ENCODE data around the gene GMEB2. TPM values are rescaled to one million over a fixed set of nuclear protein-coding genes. Genes with fewer than 3 reads are reported as not detected.
A peak's percentile ranks its signal among the peaks of the same experiment; 100 is the strongest.

The GMEB2 gene
- total and polyA plus RNA-seq, 7 experiments from 2014 or later, result 11.0 to 30.2 (median 21.9) TPM

- POLR2A ChIA-PET, result interaction anchor here (0.9 to 1.1 kb wide), 4 partner anchors 35 to 67 kb away, joined by 3 to 4 read pairs (median 3); partner anchors contain the start of genes PPDPF and PTK6
- DNase-seq (peak in 7 of 9 donors; percentile 34 to 73 (median 64)), ATAC-seq (peak; percentile 62)
- H3K9me3 ChIP-seq (ENCODE audit: control insufficient read depth in 2 of 3, low read length in 3 of 3), result no peaks in the 10 kb centered on the region
- CTCF ChIA-PET, result interaction anchor here (0.7 to 1.4 kb wide), 2 partner anchors 32 to 54 kb away, joined by 3 to 4 read pairs; no protein-coding TSS in a partner anchor
- intact Hi-C loops (cut with micrococcal nuclease), result no loop called here
- peaks cover 0 to 43% (median 5%) of the 10 kb centered on the region in 3 experiments for H3K36me3 ChIP-seq (ENCODE audit: control insufficient read depth in 2 of 3, insufficient read depth in 3 of 3, low read length in 3 of 3)
- Mint-ChIP-seq H3K27me3 (peaks cover 0 to 7% (median 0%) of the 10 kb centered on the region in 5 donors), H3K36me3 (peaks cover under 1 to 29% (median 11%) of the 10 kb centered on the region in 5 donors), H3K27ac (peak overlapping the region; percentile 48 to 96 (median 83)), H3K9me3 (no peaks in the 10 kb centered on the region), H3K4me1 (peaks cover 5 to 27% (median 20%) of the 10 kb centered on the region in 7 donors), H3K4me3 (peak overlapping the region in 7 of 10 donors; percentile 50 to 67 (median 55))
- H3K27ac ChIP-seq (ENCODE audit: low read depth, low read length), result peak overlapping the region; percentile 58
- no peak overlapping the region for H3K4me3 ChIP-seq (ENCODE audit: low read length)
- peaks cover 0 to 23% of the 10 kb centered on the region in 2 donors for H3K4me1 ChIP-seq (ENCODE audit: control insufficient read depth in 2 of 2, insufficient read depth in 2 of 2, low read length in 2 of 2)
- no peaks in the 10 kb centered on the region for H3K27me3 ChIP-seq (ENCODE audit: control insufficient read depth in 2 of 2, insufficient read depth in 2 of 2, low read length in 2 of 2)
These were observed 38.9 kb downstream of the GMEB2 start for GRCh38 chr20:63587776-63588591.

- no peak for ATAC-seq
- POLR2A ChIA-PET, result interaction anchor here (0.5 kb wide), 1 partner anchor 390 kb away, joined by 3 read pairs; no protein-coding TSS in a partner anchor
These were observed 39.6 kb downstream of the GMEB2 start for GRCh38 chr20:63587256-63587655.

GRCh38 chr20:63586797-63587196, 40.1 kb downstream of the GMEB2 start:
- peaks cover 0 to 23% (median 9%) of the 10 kb centered on the region in 5 donors for H3K36me3 Mint-ChIP-seq
- POLR2A ChIA-PET, result interaction anchor here (0.5 kb wide), 1 partner anchor 391 kb away, joined by 3 read pairs; no protein-coding TSS in a partner anchor
- H3K4me1 ChIP-seq (ENCODE audit: control insufficient read depth in 2 of 2, insufficient read depth in 2 of 2, low read length in 2 of 2), result peaks cover 0 to 23% of the 10 kb centered on the region in 2 donors
- CTCF ChIA-PET, result no interaction called here
- peaks cover 5 to 27% (median 20%) of the 10 kb centered on the region in 7 donors for H3K4me1 Mint-ChIP-seq
- H3K27ac Mint-ChIP-seq, result peak overlapping the region in 1 of 9 donors; percentile 87
- no peaks in the 10 kb centered on the region for H3K27me3 ChIP-seq (ENCODE audit: control insufficient read depth in 2 of 2, insufficient read depth in 2 of 2, low read length in 2 of 2)
- no peaks in the 10 kb centered on the region for H3K9me3 Mint-ChIP-seq
- intact Hi-C loops (cut with micrococcal nuclease), result no loop called here
- H3K27me3 Mint-ChIP-seq, result peaks cover 0 to 9% (median 0%) of the 10 kb centered on the region in 5 donors
- H3K4me3 ChIP-seq (ENCODE audit: low read length), result no peak overlapping the region
- no peaks in the 10 kb centered on the region for H3K9me3 ChIP-seq (ENCODE audit: control insufficient read depth in 2 of 3, low read length in 3 of 3)
- H3K4me3 Mint-ChIP-seq, result no peak overlapping the region
- ATAC-seq, result no peak
- H3K27ac ChIP-seq (ENCODE audit: low read depth, low read length), result no peak overlapping the region
- H3K36me3 ChIP-seq (ENCODE audit: control insufficient read depth in 2 of 3, insufficient read depth in 3 of 3, low read length in 3 of 3), result peaks cover 0 to 31% (median 0%) of the 10 kb centered on the region in 3 experiments
- no peak for DNase-seq

More at GRCh38 chr20:63587256-63587655, 39.6 kb downstream of the GMEB2 start:
- Mint-ChIP-seq H3K4me1 (peaks cover 5 to 27% (median 20%) of the 10 kb centered on the region in 7 donors), H3K4me3 (peak overlapping the region in 4 of 10 donors; percentile 1 to 66 (median 36)), H3K36me3 (peaks cover 0 to 26% (median 9%) of the 10 kb centered on the region in 5 donors), H3K27me3 (peaks cover 0 to 9% (median 0%) of the 10 kb centered on the region in 5 donors), H3K27ac (peak overlapping the region in 6 of 9 donors; percentile 41 to 96 (median 84)), H3K9me3 (no peaks in the 10 kb centered on the region)
- Histone ChIP-seq H3K9me3 (ENCODE audit: control insufficient read depth in 2 of 3, low read length in 3 of 3) (no peaks in the 10 kb centered on the region), H3K36me3 (ENCODE audit: control insufficient read depth in 2 of 3, insufficient read depth in 3 of 3, low read length in 3 of 3) (peaks cover 0 to 36% (median 0%) of the 10 kb centered on the region in 3 experiments), H3K4me1 (ENCODE audit: control insufficient read depth in 2 of 2, insufficient read depth in 2 of 2, low read length in 2 of 2) (peaks cover 0 to 23% of the 10 kb centered on the region in 2 donors), H3K27ac (ENCODE audit: low read depth, low read length) (no peak overlapping the region), H3K4me3 (ENCODE audit: low read length) (no peak overlapping the region), H3K27me3 (ENCODE audit: control insufficient read depth in 2 of 2, insufficient read depth in 2 of 2, low read length in 2 of 2) (no peaks in the 10 kb centered on the region)
- intact Hi-C loops (cut with micrococcal nuclease), result no loop called here
- DNase-seq, result no peak
- CTCF ChIA-PET, result interaction anchor here (1.4 kb wide), 1 partner anchor 55 kb away, joined by 4 read pairs; no protein-coding TSS in a partner anchor

GRCh38 chr20:63585616-63586565, 41.0 kb downstream of the GMEB2 start:
- Histone ChIP-seq H3K27me3 (ENCODE audit: control insufficient read depth in 2 of 2, insufficient read depth in 2 of 2, low read length in 2 of 2) (no peaks in the 10 kb centered on the region), H3K36me3 (ENCODE audit: control insufficient read depth in 2 of 3, insufficient read depth in 3 of 3, low read length in 3 of 3) (peaks cover 0 to 22% (median 0%) of the 10 kb centered on the region in 3 experiments), H3K27ac (ENCODE audit: low read depth, low read length) (no peak overlapping the region), H3K9me3 (ENCODE audit: control insufficient read depth in 2 of 3, low read length in 3 of 3) (no peaks in the 10 kb centered on the region), H3K4me1 (ENCODE audit: control insufficient read depth in 2 of 2, insufficient read depth in 2 of 2, low read length in 2 of 2) (peaks cover 0 to 29% of the 10 kb centered on the region in 2 donors), H3K4me3 (ENCODE audit: low read length) (no peak overlapping the region)
- intact Hi-C loops (cut with micrococcal nuclease), result no loop called here
- Mint-ChIP-seq H3K27ac (peak overlapping the region in 3 of 9 donors; percentile 28 to 38 (median 28)), H3K4me1 (peaks cover 5 to 29% (median 21%) of the 10 kb centered on the region in 7 donors), H3K4me3 (peak overlapping the region in 2 of 10 donors; percentile 43 to 47), H3K27me3 (peaks cover 0 to 9% (median 0%) of the 10 kb centered on the region in 5 donors), H3K36me3 (peaks cover 0 to 18% (median 6%) of the 10 kb centered on the region in 5 donors), H3K9me3 (no peaks in the 10 kb centered on the region)
- ChIA-PET POLR2A (no interaction called here), CTCF (no interaction called here)
- DNase-seq (no peak), ATAC-seq (no peak)

- H3K9me3 ChIP-seq (ENCODE audit: control insufficient read depth in 2 of 3, low read length in 3 of 3), result no peaks in the 10 kb centered on the region
- CTCF ChIA-PET, result interaction anchor here (2.6 kb wide), 1 partner anchor 45 kb away, joined by 18 read pairs; the partner anchor contains the start of gene PTK6
- Mint-ChIP-seq H3K4me1 (peaks cover 5 to 26% (median 16%) of the 10 kb centered on the region in 7 donors), H3K27me3 (peaks cover 0 to 33% (median 0%) of the 10 kb centered on the region in 5 donors), H3K4me3 (no peak overlapping the region), H3K9me3 (no peaks in the 10 kb centered on the region), H3K36me3 (no peaks in the 10 kb centered on the region), H3K27ac (peak overlapping the region in 2 of 9 donors; percentile 41 to 46)
- POLR2A ChIA-PET, result interaction anchor here (0.7 to 1.2 kb wide), 5 partner anchors 21 to 56 kb away, joined by 3 to 5 read pairs (median 3); partner anchors contain the start of gene PTK6
- H3K27me3 ChIP-seq (ENCODE audit: control insufficient read depth in 2 of 2, insufficient read depth in 2 of 2, low read length in 2 of 2), result no peaks in the 10 kb centered on the region
- DNase-seq (no peak), ATAC-seq (no peak)
- H3K27ac ChIP-seq (ENCODE audit: low read depth, low read length), result no peak overlapping the region
- H3K4me3 ChIP-seq (ENCODE audit: low read length), result no peak overlapping the region
- H3K36me3 ChIP-seq (ENCODE audit: control insufficient read depth in 2 of 3, insufficient read depth in 3 of 3, low read length in 3 of 3), result no peaks in the 10 kb centered on the region
- intact Hi-C loops (cut with micrococcal nuclease), result no loop called here
- peaks cover 0 to 18% of the 10 kb centered on the region in 2 donors for H3K4me1 ChIP-seq (ENCODE audit: control insufficient read depth in 2 of 2, insufficient read depth in 2 of 2, low read length in 2 of 2)
These were observed 44.4 kb downstream of the GMEB2 start for GRCh38 chr20:63582382-63583063.

All from naive thymus-derived CD4-positive, alpha-beta T cell (primary cell).